BJ (cell line): ENCODE measurements around the gene CSHL1. TPM values are rescaled to one million over a fixed set of nuclear protein-coding genes. Genes with fewer than 3 reads are reported as not detected.

Experiments
- CTCF ChIA-PET: fragments of 350-600 bp; formaldehyde crosslinking; extraction: SDS; loops from one replicate; lab custom pipeline; 2021; ENCODE audit warnings: antibody characterized with exemption, inconsistent platforms; lab: Yijun Ruan, JAX
- POLR2A ChIA-PET: fragments of 300-600 bp; sonication (Branson Sonifier 250); formaldehyde crosslinking; extraction: SDS; loops from one replicate; lab custom pipeline; 2021; ENCODE audit warnings: antibody characterized with exemption; lab: Charles Lee
- DNase-seq: peaks from one replicate; pipeline ENCODE4 v3.0.0-alpha.2; 2011; ENCODE audit warnings: low read depth
- H3K27me3 ChIP-seq: 2 replicates; pipeline ENCODE4 v1.6.0; 2011; ENCODE audit warnings: low read length; ENCODE audit not compliant: control insufficient read depth, insufficient read depth
- H3K36me3 ChIP-seq: 2 replicates; pipeline ENCODE4 v1.5.1; 2011; ENCODE audit warnings: low read length; ENCODE audit not compliant: control insufficient read depth, insufficient read depth
- H3K4me3 ChIP-seq: 2 replicates; pipeline ENCODE4 v1.5.1; 2011; ENCODE audit warnings: low read depth, mild to moderate bottlenecking, control low read depth, low read length
- polyA plus RNA-seq: library from polyadenylated mRNA; depleted of rRNA; stranded (reverse); fragments of >200 nt; gene quantifications from 2 replicates; pipeline ENCODE4 v1.2.3, GENCODE V29; 2011
- TF ChIP-seq, protein P1 (sequence below): IDR thresholded peaks from 2 replicates; pipeline ENCODE4 v1.5.1; 2011; ENCODE audit warnings: low read depth, mild to moderate bottlenecking, control low read depth, inconsistent platforms, low read length, moderate library complexity; ENCODE audit not compliant: insufficient read depth

CSHL1 gene
- polyA plus RNA-seq, 1 experiment = not detected

DNA sequence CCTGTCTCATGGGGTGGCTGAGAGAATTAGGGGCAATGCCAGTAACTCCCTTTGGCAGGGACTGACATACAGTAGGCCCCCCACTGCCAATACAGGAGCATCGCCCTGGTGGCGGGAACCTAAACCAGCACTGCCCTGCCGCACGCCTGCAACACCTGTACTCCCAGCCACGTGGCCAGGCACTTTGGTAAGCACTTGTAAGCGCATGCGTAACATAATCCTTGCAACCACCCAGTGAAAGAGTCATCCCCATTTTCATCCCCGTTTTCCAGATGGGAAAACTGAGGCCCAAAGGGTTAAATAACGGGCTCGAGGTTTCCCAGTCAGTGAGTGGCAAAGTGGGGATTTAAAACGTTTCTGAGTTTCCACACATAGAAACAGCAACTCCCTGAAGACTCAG lies 44.2 kb upstream of the CSHL1 start:
- H3K4me3 ChIP-seq = no peak overlapping the region
- ChIA-PET CTCF (interaction anchor here (2.1 to 3.2 kb wide), 3 partner anchors 9 to 36 kb away, joined by 7 to 28 read pairs (median 7); no protein-coding TSS in a partner anchor), POLR2A (no interaction called here)
- 0 out of 2 replicates have a peak, but pooled peaks cover 1% of the 10 kb centered on the region for H3K27me3 ChIP-seq
- H3K36me3 ChIP-seq = no peaks in the 10 kb centered on the region
- TF ChIP-seq, protein P1, sequence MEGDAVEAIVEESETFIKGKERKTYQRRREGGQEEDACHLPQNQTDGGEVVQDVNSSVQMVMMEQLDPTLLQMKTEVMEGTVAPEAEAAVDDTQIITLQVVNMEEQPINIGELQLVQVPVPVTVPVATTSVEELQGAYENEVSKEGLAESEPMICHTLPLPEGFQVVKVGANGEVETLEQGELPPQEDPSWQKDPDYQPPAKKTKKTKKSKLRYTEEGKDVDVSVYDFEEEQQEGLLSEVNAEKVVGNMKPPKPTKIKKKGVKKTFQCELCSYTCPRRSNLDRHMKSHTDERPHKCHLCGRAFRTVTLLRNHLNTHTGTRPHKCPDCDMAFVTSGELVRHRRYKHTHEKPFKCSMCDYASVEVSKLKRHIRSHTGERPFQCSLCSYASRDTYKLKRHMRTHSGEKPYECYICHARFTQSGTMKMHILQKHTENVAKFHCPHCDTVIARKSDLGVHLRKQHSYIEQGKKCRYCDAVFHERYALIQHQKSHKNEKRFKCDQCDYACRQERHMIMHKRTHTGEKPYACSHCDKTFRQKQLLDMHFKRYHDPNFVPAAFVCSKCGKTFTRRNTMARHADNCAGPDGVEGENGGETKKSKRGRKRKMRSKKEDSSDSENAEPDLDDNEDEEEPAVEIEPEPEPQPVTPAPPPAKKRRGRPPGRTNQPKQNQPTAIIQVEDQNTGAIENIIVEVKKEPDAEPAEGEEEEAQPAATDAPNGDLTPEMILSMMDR = no peak
- DNase-seq = no peak

DNA sequence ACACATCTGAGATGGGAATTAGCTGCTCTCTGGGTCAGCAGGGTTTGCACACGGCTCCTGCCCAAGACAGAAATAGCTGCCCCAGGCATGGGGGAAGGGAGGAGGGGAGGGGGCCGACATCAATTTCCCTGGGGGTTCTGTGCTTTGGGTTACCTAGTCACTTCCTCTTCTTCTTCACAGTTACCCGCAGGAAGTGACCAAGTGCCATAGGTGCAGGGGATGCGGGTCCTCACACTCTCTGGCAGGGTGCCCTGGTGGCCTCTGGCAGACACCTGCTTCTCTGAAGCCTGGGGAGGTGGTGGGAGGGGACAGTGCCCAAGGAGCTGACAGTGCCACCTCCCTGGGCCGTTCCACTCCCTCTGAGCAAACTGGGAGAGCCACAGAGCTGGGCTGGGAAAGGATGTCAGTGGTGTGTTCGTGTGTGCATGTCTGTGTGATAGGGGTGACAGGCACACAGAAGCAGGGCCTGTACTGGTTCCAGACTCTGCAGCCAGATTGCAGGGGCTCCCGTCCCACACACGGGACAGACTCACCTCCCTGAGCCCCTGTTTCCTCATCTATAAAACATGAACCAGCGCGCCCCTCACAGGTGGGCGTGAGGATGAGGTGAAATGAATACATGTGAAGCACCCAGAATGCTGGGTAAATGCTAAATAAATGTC lies 43.5 kb upstream of the CSHL1 start:
- DNase-seq = no peak
- CTCF ChIA-PET = interaction anchor here (2.3 to 3.2 kb wide), 2 partner anchors 8 to 35 kb away, joined by 7 to 28 read pairs; no protein-coding TSS in a partner anchor
- POLR2A ChIA-PET = no interaction called here
- Histone ChIP-seq H3K4me3 (no peak overlapping the region), H3K36me3 (no peaks in the 10 kb centered on the region), H3K27me3 (0 out of 2 replicates have a peak, but pooled peaks cover 1% of the 10 kb centered on the region)
- TF ChIP-seq, protein P1 = no peak

DNA sequence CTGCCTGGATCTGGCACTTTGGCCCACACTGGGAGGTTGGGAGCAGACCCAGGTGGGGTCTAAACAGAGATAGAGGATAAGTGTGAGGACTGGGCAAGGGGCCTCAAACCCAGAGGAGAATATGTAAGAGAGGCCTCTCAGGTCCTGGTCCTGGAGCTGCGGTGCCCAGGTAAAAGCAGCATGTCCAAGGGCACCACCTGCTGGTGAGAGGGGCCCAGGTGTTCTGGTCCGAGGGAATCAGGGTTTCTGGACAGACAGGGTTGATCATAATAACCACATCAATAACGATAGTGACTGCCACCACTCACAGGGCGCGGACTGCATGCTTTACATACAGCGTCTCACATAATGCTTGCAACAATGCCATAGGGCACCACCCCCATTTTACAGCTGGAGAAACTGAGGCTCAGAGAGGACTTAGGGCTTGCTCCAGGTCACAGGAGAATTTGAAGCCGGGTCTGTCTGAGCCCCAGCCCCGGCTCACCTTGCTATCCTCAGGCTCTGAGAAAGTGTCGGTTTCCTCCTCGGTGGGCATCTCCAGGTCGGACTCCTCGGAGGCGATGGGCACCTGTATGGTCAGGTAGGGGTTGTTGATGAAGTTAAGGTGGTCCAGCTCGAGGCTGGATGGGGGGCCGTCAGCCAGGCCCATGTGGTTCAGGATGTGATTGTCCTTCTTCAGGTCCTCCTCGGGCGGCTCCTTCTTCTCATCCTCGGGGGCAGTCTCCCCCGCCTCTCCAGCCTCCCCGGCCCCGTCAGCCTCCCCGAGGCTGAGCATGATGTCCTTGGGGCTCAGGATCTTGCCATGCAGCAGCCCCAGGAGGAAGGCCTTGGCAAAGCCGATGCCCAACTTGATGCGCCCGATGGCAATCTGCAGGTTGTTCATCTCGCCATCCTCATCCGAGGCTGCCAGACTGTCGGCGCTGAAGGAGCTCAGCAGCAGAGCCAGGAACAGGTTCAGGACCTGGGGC lies 40.2 kb upstream of the CSHL1 start:
- no peak for DNase-seq
- Histone ChIP-seq H3K27me3 (peaks cover 3% of the 10 kb centered on the region; the same call in 1 of the 2 replicates), H3K4me3 (no peak overlapping the region), H3K36me3 (no peaks in the 10 kb centered on the region)
- ChIA-PET POLR2A (no interaction called here), CTCF (interaction anchor here (1.0 to 2.2 kb wide), 5 partner anchors 7 to 31 kb away, joined by 3 to 5 read pairs (median 4); no protein-coding TSS in a partner anchor)
- TF ChIP-seq, protein P1 = no peak

DNA sequence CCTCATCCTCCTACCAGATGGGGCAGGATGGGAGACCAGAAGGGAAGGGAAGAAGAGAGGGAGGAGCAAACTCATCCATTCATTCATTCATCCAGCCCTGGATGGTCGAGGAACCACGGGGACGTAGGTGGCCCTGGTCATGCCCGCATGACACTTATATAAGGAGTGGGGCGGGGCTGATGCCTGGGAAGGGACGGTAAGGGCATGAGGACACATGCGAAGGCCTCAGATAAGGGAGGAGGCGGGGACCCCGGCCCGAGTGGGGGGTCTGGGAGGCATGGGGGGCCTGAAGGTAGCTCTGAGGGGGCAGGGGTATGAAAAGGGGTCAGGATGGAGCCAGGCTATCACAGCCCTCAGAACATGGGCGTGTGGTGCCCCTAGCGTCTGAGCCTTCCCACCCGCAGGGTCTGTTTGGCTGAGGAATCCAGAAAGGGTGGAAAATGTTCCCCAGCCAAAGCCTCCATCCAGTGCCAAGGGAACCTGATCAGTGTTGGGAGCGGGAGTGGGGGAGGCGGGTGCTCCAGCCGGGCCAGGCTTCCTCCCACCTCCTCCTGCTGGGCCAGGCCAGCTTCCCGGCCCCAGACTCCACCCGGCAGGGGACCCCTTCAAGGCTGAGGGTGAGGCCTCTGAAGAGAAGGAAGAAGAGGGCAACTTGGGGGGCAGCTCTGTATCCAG lies 38.7 kb upstream of the CSHL1 start:
- DNase-seq = no peak
- H3K27me3 ChIP-seq = peaks cover 3% of the 10 kb centered on the region; the same call in 1 of the 2 replicates
- H3K36me3 ChIP-seq = no peaks in the 10 kb centered on the region
- TF ChIP-seq, protein P1 = no peak
- no peak overlapping the region for H3K4me3 ChIP-seq
- CTCF ChIA-PET = interaction anchor here (1.0 to 1.3 kb wide), 2 partner anchors 27 to 30 kb away, joined by 3 to 5 read pairs; no protein-coding TSS in a partner anchor
- POLR2A ChIA-PET = no interaction called here
